Measurements from ENCODE around the gene NTM.

Gene NTM

DNA sequence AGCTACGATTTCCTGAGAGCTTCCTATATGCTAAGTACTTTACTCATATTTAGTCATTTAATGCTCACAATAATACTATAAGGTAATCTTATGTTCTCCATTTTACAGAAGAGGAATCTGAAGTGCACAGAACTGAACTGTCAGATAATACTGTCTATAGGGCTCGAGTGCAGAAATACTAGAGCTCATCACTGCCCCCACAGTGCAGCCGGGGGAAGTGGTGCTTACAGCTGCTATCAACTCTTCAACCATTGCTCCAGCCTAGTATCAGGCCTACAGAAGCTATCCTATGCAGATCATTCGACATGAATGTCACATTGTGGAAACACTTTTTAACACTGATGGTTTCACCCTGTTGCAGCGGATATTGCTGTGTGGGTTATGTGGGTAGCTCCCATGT is 929.9 kb downstream of the NTM start:
- no peak overlapping the region for H3K9ac ChIP-seq (ENCODE audit: low read length)
- no peaks in the 10 kb centered on the region for H3K36me3 ChIP-seq (replicated peaks; ENCODE audit: low read depth, low read length)
- TF ChIP-seq, protein P1, sequence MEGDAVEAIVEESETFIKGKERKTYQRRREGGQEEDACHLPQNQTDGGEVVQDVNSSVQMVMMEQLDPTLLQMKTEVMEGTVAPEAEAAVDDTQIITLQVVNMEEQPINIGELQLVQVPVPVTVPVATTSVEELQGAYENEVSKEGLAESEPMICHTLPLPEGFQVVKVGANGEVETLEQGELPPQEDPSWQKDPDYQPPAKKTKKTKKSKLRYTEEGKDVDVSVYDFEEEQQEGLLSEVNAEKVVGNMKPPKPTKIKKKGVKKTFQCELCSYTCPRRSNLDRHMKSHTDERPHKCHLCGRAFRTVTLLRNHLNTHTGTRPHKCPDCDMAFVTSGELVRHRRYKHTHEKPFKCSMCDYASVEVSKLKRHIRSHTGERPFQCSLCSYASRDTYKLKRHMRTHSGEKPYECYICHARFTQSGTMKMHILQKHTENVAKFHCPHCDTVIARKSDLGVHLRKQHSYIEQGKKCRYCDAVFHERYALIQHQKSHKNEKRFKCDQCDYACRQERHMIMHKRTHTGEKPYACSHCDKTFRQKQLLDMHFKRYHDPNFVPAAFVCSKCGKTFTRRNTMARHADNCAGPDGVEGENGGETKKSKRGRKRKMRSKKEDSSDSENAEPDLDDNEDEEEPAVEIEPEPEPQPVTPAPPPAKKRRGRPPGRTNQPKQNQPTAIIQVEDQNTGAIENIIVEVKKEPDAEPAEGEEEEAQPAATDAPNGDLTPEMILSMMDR (IDR thresholded peaks at IDR 0.05; ENCODE audit: low read depth, low read length) = peak; percentile 56
- TF ChIP-seq EZH2phosphoT487 (IDR thresholded peaks at IDR 0.05; ENCODE audit: low read depth) = no peak
- H3K79me2 ChIP-seq (ENCODE audit: low read length) = no peaks in the 10 kb centered on the region
- H3K4me3 ChIP-seq (ENCODE audit: low read length) = no peak overlapping the region
- H3K4me2 ChIP-seq (ENCODE audit: low read length) = no peak overlapping the region
- no peaks in the 10 kb centered on the region for H3K4me1 ChIP-seq (ENCODE audit: low read length)
- no peak overlapping the region for H3K27ac ChIP-seq (ENCODE audit: low read length)
- H2AFZ ChIP-seq (ENCODE audit: low read depth, low read length) = no peak overlapping the region
- no peaks in the 10 kb centered on the region for H4K20me1 ChIP-seq (ENCODE audit: insufficient read depth, low read length)
- H3K9me3 ChIP-seq (ENCODE audit: insufficient read depth, low read length) = no peaks in the 10 kb centered on the region
- no peaks in the 10 kb centered on the region for H3K27me3 ChIP-seq (ENCODE audit: low read depth, low read length)

DNA sequence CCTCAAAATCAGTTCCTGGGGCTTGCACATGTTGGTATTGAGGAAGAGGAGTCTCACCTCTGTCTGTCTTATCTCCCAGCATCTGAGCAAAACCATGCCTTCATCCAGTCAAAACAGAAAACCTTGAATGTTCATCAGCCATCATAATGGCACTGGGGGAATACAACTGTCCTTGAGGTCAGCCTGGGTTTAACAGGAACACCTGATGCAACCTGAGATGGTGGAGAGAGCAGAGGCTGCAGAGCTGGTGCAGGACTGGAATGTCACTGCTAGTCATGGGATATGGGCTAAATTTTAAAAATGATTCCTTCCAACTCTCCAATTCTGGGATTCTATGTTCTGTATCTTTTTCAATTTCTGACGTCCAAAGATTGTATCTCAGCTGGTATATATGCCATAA is 931.0 kb downstream of the NTM start:
- Histone ChIP-seq H3K79me2 (ENCODE audit: low read length) (no peaks in the 10 kb centered on the region), H3K27ac (ENCODE audit: low read length) (no peak overlapping the region), H3K4me3 (ENCODE audit: low read length) (no peak overlapping the region), H3K4me2 (ENCODE audit: low read length) (no peak overlapping the region), H3K9me3 (ENCODE audit: insufficient read depth, low read length) (no peaks in the 10 kb centered on the region), H4K20me1 (ENCODE audit: insufficient read depth, low read length) (no peaks in the 10 kb centered on the region), H3K36me3 (replicated peaks; ENCODE audit: low read depth, low read length) (no peaks in the 10 kb centered on the region), H3K4me1 (ENCODE audit: low read length) (no peaks in the 10 kb centered on the region), H3K9ac (ENCODE audit: low read length) (no peak overlapping the region), H3K27me3 (ENCODE audit: low read depth, low read length) (no peaks in the 10 kb centered on the region), H2AFZ (ENCODE audit: low read depth, low read length) (no peak overlapping the region)
- no peak for TF ChIP-seq EZH2phosphoT487 (IDR thresholded peaks at IDR 0.05; ENCODE audit: low read depth)
- TF ChIP-seq, protein P1 (IDR thresholded peaks at IDR 0.05; ENCODE audit: low read depth, low read length) = no peak

DNA sequence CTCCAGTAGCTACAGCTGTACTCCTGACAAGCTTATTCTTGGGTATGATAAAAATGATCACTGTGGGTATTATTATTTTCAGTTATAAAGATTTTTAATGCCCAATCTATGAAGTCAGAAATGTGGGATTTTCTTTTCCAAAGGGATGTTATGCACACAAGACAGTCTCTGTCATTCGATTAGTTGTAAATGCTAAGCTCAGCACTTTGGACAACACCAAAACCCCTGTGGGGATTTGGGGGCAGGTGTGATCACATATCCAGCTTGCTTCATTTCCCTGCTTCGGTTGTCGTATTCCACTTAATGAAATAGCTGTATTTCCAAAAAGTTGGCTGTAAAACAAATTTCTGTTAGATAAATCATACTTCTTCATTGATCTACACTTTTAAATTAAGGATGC is 931.5 kb downstream of the NTM start:
- no peak overlapping the region for H3K4me3 ChIP-seq (ENCODE audit: low read length)
- no peak for TF ChIP-seq EZH2phosphoT487 (IDR thresholded peaks at IDR 0.05; ENCODE audit: low read depth)
- H3K79me2 ChIP-seq (ENCODE audit: low read length) = no peaks in the 10 kb centered on the region
- no peaks in the 10 kb centered on the region for H4K20me1 ChIP-seq (ENCODE audit: insufficient read depth, low read length)
- H3K9ac ChIP-seq (ENCODE audit: low read length) = no peak overlapping the region
- H3K36me3 ChIP-seq (replicated peaks; ENCODE audit: low read depth, low read length) = no peaks in the 10 kb centered on the region
- H3K9me3 ChIP-seq (ENCODE audit: insufficient read depth, low read length) = no peaks in the 10 kb centered on the region
- no peak overlapping the region for H3K27ac ChIP-seq (ENCODE audit: low read length)
- H2AFZ ChIP-seq (ENCODE audit: low read depth, low read length) = no peak overlapping the region
- H3K27me3 ChIP-seq (ENCODE audit: low read depth, low read length) = no peaks in the 10 kb centered on the region
- H3K4me2 ChIP-seq (ENCODE audit: low read length) = no peak overlapping the region
- H3K4me1 ChIP-seq (ENCODE audit: low read length) = no peaks in the 10 kb centered on the region

DNA sequence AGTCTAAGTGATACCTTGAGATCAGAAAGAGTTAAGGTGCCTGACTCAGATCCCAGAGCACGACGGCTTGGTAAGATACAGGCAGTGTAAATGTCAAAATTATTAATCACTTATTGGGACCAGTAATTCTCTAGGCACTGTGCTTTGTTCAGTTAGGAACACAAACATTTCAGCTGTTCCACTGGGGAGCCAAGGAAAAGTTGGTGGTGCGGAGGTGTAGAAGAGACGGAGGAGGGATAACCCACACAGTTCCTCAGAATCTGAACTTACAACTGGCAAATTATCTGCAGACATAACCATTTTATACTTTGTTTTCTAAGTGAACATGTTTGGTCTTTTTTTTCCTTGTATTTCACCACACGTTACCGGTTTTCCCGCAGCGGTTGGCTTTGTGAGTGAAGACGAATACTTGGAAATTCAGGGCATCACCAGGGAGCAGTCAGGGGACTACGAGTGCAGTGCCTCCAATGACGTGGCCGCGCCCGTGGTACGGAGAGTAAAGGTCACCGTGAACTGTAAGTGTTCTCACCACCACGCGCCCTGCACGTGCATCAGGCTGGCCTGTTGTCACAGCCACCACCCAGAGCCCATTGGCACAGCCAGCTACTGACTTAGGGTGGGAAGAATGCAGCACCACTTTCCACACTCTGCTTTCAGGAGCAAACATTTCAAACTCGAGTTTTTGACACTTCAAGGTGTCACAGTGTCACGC is 937.0 kb downstream of the NTM start:
- H3K9ac ChIP-seq (ENCODE audit: low read length) = no peak overlapping the region
- H3K79me2 ChIP-seq (ENCODE audit: low read length) = no peaks in the 10 kb centered on the region
- no peaks in the 10 kb centered on the region for H3K4me1 ChIP-seq (ENCODE audit: low read length)
- TF ChIP-seq EZH2phosphoT487 (IDR thresholded peaks at IDR 0.05; ENCODE audit: low read depth) = no peak
- TF ChIP-seq, protein P1 (IDR thresholded peaks at IDR 0.05; ENCODE audit: low read depth, low read length) = no peak
- no peak overlapping the region for H3K27ac ChIP-seq (ENCODE audit: low read length)
- H3K36me3 ChIP-seq (replicated peaks; ENCODE audit: low read depth, low read length) = no peaks in the 10 kb centered on the region
- no peaks in the 10 kb centered on the region for H4K20me1 ChIP-seq (ENCODE audit: insufficient read depth, low read length)
- no peak overlapping the region for H2AFZ ChIP-seq (ENCODE audit: low read depth, low read length)
- no peaks in the 10 kb centered on the region; the same call in 1 of the 2 replicates for H3K27me3 ChIP-seq (ENCODE audit: low read depth, low read length)
- no peak overlapping the region for H3K4me3 ChIP-seq (ENCODE audit: low read length)
- no peaks in the 10 kb centered on the region for H3K9me3 ChIP-seq (ENCODE audit: insufficient read depth, low read length)
- no peak overlapping the region for H3K4me2 ChIP-seq (ENCODE audit: low read length)

Data from OCI-LY3 (cell line).